Choroid plexus epithelial cell (primary cell): ENCODE results near the gene MYO1F.

Experiments
- DNase-seq: peaks from one replicate; pipeline ENCODE4 v3.0.0-alpha.2; 2010; ENCODE audit warnings: low read depth
- H3K4me3 ChIP-seq: 2 replicates; pipeline ENCODE4 v1.5.1; 2011; ENCODE audit warnings: low read depth, mild to moderate bottlenecking, control low read depth, low read length, moderate library complexity
- TF ChIP-seq, protein P1 (sequence below): conservative IDR thresholded peaks from 2 replicates; pipeline ENCODE4 v1.5.1; 2011; ENCODE audit warnings: low read depth, mild to moderate bottlenecking, control low read depth, inconsistent platforms, low read length, moderate library complexity

The MYO1F gene

GRCh38 chr19:8477889-8478288 is 99.4 kb downstream of the MYO1F start:
- no peak for DNase-seq
- no peak overlapping the region for H3K4me3 ChIP-seq
- TF ChIP-seq, protein P1, sequence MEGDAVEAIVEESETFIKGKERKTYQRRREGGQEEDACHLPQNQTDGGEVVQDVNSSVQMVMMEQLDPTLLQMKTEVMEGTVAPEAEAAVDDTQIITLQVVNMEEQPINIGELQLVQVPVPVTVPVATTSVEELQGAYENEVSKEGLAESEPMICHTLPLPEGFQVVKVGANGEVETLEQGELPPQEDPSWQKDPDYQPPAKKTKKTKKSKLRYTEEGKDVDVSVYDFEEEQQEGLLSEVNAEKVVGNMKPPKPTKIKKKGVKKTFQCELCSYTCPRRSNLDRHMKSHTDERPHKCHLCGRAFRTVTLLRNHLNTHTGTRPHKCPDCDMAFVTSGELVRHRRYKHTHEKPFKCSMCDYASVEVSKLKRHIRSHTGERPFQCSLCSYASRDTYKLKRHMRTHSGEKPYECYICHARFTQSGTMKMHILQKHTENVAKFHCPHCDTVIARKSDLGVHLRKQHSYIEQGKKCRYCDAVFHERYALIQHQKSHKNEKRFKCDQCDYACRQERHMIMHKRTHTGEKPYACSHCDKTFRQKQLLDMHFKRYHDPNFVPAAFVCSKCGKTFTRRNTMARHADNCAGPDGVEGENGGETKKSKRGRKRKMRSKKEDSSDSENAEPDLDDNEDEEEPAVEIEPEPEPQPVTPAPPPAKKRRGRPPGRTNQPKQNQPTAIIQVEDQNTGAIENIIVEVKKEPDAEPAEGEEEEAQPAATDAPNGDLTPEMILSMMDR: no peak

DNA sequence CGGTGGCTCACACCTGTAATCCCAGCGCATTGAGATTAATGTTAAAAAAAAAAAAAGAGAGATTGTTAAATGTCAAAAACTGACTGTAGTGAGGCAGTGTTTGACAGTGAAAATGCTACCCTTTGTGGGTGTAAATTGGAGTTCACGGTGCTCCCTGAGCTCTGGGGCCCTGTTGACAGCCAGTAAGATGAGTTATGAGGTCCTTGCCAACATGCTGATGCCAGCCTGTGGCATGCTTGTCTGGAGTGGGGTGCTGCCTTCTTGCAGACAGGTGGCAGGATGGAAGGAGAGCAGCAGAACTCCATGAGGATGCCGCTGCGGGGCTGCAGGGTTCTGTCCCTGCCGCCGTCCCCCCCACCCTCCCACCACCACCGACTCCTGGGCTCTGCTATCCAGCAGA is 100.7 kb downstream of the MYO1F start:
- DNase-seq: no peak
- H3K4me3 ChIP-seq: no peak overlapping the region
- TF ChIP-seq, protein P1: no peak

DNA sequence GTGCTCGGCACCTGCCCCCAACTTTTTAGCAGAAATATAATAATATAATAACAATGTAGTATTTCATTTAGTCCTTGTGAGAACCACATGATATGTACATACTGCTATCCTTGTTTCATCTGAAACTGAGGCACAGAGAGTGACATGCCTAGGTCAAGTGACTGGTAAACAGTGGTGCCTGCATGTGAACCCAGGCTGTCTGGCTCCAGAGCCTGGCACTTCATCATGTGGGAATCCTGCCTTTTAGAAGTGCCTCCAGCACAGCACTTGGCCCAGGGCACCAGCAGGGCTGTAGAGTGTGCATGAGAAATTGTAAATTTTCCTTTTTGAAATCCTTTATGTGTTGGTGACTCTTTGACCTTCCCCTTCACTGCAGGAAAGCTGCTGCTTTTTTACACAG is 102.2 kb downstream of the MYO1F start:
- TF ChIP-seq, protein P1: no peak
- H3K4me3 ChIP-seq: no peak overlapping the region
- DNase-seq: no peak

- H3K4me3 ChIP-seq: no peak overlapping the region
- no peak for DNase-seq
- TF ChIP-seq, protein P1: no peak
Observed at GRCh38 chr19:8473648-8474476, 103.4 kb downstream of the MYO1F start.
